HEK293 (cell line): ENCODE results near the gene ACTR1A.

Experiments
- CTCF ChIA-PET: fragments of 350-600 bp; formaldehyde crosslinking; extraction: SDS; loops from one replicate; lab custom pipeline; 2021; ENCODE audit warnings: antibody characterized with exemption; lab: Yijun Ruan, JAX
- POLR2A ChIA-PET: fragments of 300-600 bp; formaldehyde crosslinking; extraction: SDS; loops from one replicate; lab custom pipeline; 2020; ENCODE audit warnings: antibody characterized with exemption, inconsistent platforms; lab: Yijun Ruan, JAX
- H3K27ac ChIP-seq: fragments of 200-500 bp; sonication (Bioruptor generic); 2 replicates; pipeline ENCODE4 v1.5.1; 2014; ENCODE audit warnings: low read depth, low read length, control low read depth, inconsistent platforms; ENCODE audit errors: extremely low read depth
- H3K36me3 ChIP-seq, 2 experiments: fragments of 200-500 bp in 1 of 2; sonication (Bioruptor generic) in 1 of 2; 1 replicate in 1 of 2; 2 replicates in 1 of 2; pipeline ENCODE4 v1.5.1; 2014 to 2017; ENCODE audit warnings: inconsistent platforms in 2 of 2, low read length in 2 of 2; ENCODE audit not compliant: control insufficient read depth in 2 of 2, insufficient read depth in 1 of 2
- H3K4me1 ChIP-seq: fragments of 200-500 bp; sonication (Bioruptor generic); 2 replicates; pipeline ENCODE4 v1.5.1; 2014; ENCODE audit warnings: mild to moderate bottlenecking, low read length, inconsistent platforms; ENCODE audit not compliant: control insufficient read depth, insufficient read depth
- H3K4me3 ChIP-seq: 2 replicates; pipeline ENCODE4 v1.5.1; 2011; ENCODE audit warnings: low read depth, mild to moderate bottlenecking, control low read depth, low read length, moderate library complexity
- H3K9me3 ChIP-seq: fragments of 200-500 bp; sonication (Bioruptor generic); 2 replicates; pipeline ENCODE4 v1.5.1; 2014; ENCODE audit warnings: low read depth, low read length, inconsistent platforms; ENCODE audit not compliant: control insufficient read depth, insufficient read depth
- BCL11B ChIP-seq: fragments of 450-650 bp; formaldehyde crosslinking; IDR thresholded peaks from 2 replicates; pipeline ENCODE4 v1.5.1; 2016; ENCODE audit warnings: low read depth, missing biosample characterization, missing genetic modification characterization
- GFI1B ChIP-seq: fragments of 450-650 bp; formaldehyde crosslinking; IDR thresholded peaks from 2 replicates; pipeline ENCODE4 v1.5.1; 2016; ENCODE audit warnings: missing biosample characterization, missing genetic modification characterization
- KLF1 ChIP-seq: fragments of 450-650 bp; formaldehyde crosslinking; IDR thresholded peaks from 2 replicates; pipeline ENCODE4 v1.5.1; 2016; ENCODE audit warnings: missing biosample characterization, missing genetic modification characterization
- KLF8 ChIP-seq: fragments of 450-650 bp; formaldehyde crosslinking; IDR thresholded peaks from 2 replicates; pipeline ENCODE4 v1.5.1; 2016; ENCODE audit warnings: missing biosample characterization, missing genetic modification characterization
- PATZ1 ChIP-seq: fragments of 450-650 bp; formaldehyde crosslinking; IDR thresholded peaks from 2 replicates; pipeline ENCODE4 v1.5.1; 2016; ENCODE audit warnings: missing biosample characterization, missing genetic modification characterization
- PRDM1 ChIP-seq: fragments of 450-650 bp; formaldehyde crosslinking; IDR thresholded peaks from 2 replicates; pipeline ENCODE4; 2016; ENCODE audit warnings: missing biosample characterization, missing genetic modification characterization
- ZBTB21 ChIP-seq: fragments of 450-650 bp; formaldehyde crosslinking; IDR thresholded peaks from 2 replicates; pipeline ENCODE4 v1.5.1; 2017; ENCODE audit warnings: missing biosample characterization, missing genetic modification characterization
- ZFP3 ChIP-seq: fragments of 450-650 bp; formaldehyde crosslinking; IDR thresholded peaks from 2 replicates; pipeline ENCODE4 v1.5.1; 2016; ENCODE audit warnings: low read depth, missing biosample characterization, missing genetic modification characterization
- ZNF239 ChIP-seq: fragments of 450-650 bp; formaldehyde crosslinking; IDR thresholded peaks from 2 replicates; pipeline ENCODE4 v1.5.1; 2016; ENCODE audit warnings: missing biosample characterization, missing genetic modification characterization
- ZNF248 ChIP-seq: fragments of 450-650 bp; formaldehyde crosslinking; IDR thresholded peaks from 2 replicates; pipeline ENCODE4 v1.5.1; 2017; ENCODE audit warnings: missing biosample characterization, missing genetic modification characterization
- ZNF26 ChIP-seq: fragments of 450-650 bp; formaldehyde crosslinking; IDR thresholded peaks from 2 replicates; pipeline ENCODE4 v1.5.1; 2016; ENCODE audit warnings: missing biosample characterization, missing genetic modification characterization
- ZNF335 ChIP-seq: fragments of 450-650 bp; formaldehyde crosslinking; conservative IDR thresholded peaks from 2 replicates; pipeline ENCODE4 v1.5.1; 2016; ENCODE audit warnings: missing biosample characterization, missing genetic modification characterization
- ZNF391 ChIP-seq: fragments of 450-650 bp; formaldehyde crosslinking; IDR thresholded peaks from 2 replicates; pipeline ENCODE4 v1.5.1; 2016; ENCODE audit warnings: low read depth, missing biosample characterization, missing genetic modification characterization, borderline replicate concordance
- ZNF510 ChIP-seq: fragments of 450-650 bp; formaldehyde crosslinking; IDR thresholded peaks from 2 replicates; pipeline ENCODE4 v1.5.1; 2018; ENCODE audit warnings: mild to moderate bottlenecking, missing genetic modification characterization, missing biosample characterization; ENCODE audit not compliant: insufficient replicate concordance
- ZNF629 ChIP-seq: fragments of 450-650 bp; formaldehyde crosslinking; IDR thresholded peaks from 2 replicates; pipeline ENCODE4 v1.5.1; 2017; ENCODE audit warnings: missing biosample characterization, missing genetic modification characterization
- ZNF677 ChIP-seq: fragments of 450-650 bp; IDR thresholded peaks from 2 replicates; pipeline ENCODE4 v1.5.0; 2018; ENCODE audit warnings: missing biosample characterization, mild to moderate bottlenecking, missing genetic modification characterization, moderate library complexity
- ZSCAN5A ChIP-seq: fragments of 450-650 bp; formaldehyde crosslinking; IDR thresholded peaks from 2 replicates; pipeline ENCODE4 v1.5.1; 2016; ENCODE audit warnings: missing biosample characterization, missing genetic modification characterization
- TF ChIP-seq, protein P1 (sequence below): fragments of 450-650 bp; formaldehyde crosslinking; IDR thresholded peaks from 2 replicates; pipeline ENCODE4 v1.5.1; 2016; ENCODE audit warnings: missing biosample characterization, missing genetic modification characterization, low read depth

The ACTR1A gene

GRCh38 chr10:102433619-102434046 lies 68.9 kb downstream of the ACTR1A start:
- TF ChIP-seq ZBTB21 (no peak), ZNF335 (no peak), ZNF239 (tag by site-specific recombination) (no peak), ZFP3 (no peak), PRDM1 (tag by site-specific recombination) (no peak), ZNF510 (tag by site-specific recombination) (no peak), ZNF248 (tag by site-specific recombination) (no peak), ZNF677 (no peak), ZNF391 (tag by site-specific recombination) (no peak), BCL11B (tag by site-specific recombination) (no peak), GFI1B (tag by site-specific recombination) (no peak), PATZ1 (tag by site-specific recombination) (no peak), KLF1 (no peak), ZSCAN5A (tag by site-specific recombination) (no peak), ZNF26 (no peak), ZNF629 (tag by site-specific recombination) (no peak), KLF8 (tag by site-specific recombination) (no peak)
- TF ChIP-seq, protein P1, sequence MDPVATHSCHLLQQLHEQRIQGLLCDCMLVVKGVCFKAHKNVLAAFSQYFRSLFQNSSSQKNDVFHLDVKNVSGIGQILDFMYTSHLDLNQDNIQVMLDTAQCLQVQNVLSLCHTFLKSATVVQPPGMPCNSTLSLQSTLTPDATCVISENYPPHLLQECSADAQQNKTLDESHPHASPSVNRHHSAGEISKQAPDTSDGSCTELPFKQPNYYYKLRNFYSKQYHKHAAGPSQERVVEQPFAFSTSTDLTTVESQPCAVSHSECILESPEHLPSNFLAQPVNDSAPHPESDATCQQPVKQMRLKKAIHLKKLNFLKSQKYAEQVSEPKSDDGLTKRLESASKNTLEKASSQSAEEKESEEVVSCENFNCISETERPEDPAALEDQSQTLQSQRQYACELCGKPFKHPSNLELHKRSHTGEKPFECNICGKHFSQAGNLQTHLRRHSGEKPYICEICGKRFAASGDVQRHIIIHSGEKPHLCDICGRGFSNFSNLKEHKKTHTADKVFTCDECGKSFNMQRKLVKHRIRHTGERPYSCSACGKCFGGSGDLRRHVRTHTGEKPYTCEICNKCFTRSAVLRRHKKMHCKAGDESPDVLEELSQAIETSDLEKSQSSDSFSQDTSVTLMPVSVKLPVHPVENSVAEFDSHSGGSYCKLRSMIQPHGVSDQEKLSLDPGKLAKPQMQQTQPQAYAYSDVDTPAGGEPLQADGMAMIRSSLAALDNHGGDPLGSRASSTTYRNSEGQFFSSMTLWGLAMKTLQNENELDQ, result no peak
- no peak overlapping the region for H3K27ac ChIP-seq
- no peak overlapping the region for H3K4me3 ChIP-seq
- no peaks in the 10 kb centered on the region for H3K9me3 ChIP-seq
- ChIA-PET CTCF (interaction anchor here (0.7 to 3.7 kb wide), 3 partner anchors 10 to 150 kb away, joined by 4 to 14 read pairs (median 5); no protein-coding TSS in a partner anchor), POLR2A (interaction anchor here (2.9 to 3.0 kb wide), 2 partner anchors 18 kb away, joined by 17 to 60 read pairs; partner anchors contain the start of gene C10orf95)
- peaks cover 0 to 4% of the 10 kb centered on the region in 2 experiments; a peak in 1 of 3 replicates for H3K36me3 ChIP-seq
- peaks cover 3% of the 10 kb centered on the region; the same call in 1 of the 2 replicates for H3K4me1 ChIP-seq
